ENCODE measurements around the gene IKZF2.

IKZF2 gene

GRCh38 chr2:213188533-213188867 is 37.1 kb upstream of the IKZF2 start:
- Histone ChIP-seq H3K4me2 (ENCODE audit: low read depth, low read length) (no peak overlapping the region), H3K27me3 (replicated peaks; ENCODE audit: insufficient read depth, low read length) (no peaks in the 10 kb centered on the region), H4K20me1 (ENCODE audit: insufficient read depth, low read length) (no peaks in the 10 kb centered on the region), H3K79me2 (ENCODE audit: low read length) (no peaks in the 10 kb centered on the region), H3K9ac (ENCODE audit: low read length) (no peak overlapping the region), H3K36me3 (replicated peaks; ENCODE audit: insufficient read depth, low read length) (no peaks in the 10 kb centered on the region), H3K4me1 (ENCODE audit: low read length) (no peaks in the 10 kb centered on the region), H2AFZ (ENCODE audit: low read length) (no peak overlapping the region), H3F3A (ENCODE audit: insufficient read depth, low read length) (no peaks in the 10 kb centered on the region), H3K4me3 (ENCODE audit: low read length) (no peak overlapping the region), H3K27ac (ENCODE audit: low read length) (no peak overlapping the region), H3K9me3 (replicated peaks; ENCODE audit: insufficient read depth, low read length) (no peaks in the 10 kb centered on the region), H3K9me2 (replicated peaks; ENCODE audit: insufficient read depth, low read length) (no peaks in the 10 kb centered on the region)
- DNase-seq: no peak
- TF ChIP-seq EZH2phosphoT487 (IDR thresholded peaks at IDR 0.05; ENCODE audit: low read length) (no peak), EZH2 (optimal IDR thresholded peaks at IDR 0.05; ENCODE audit: low read depth, low read length) (no peak), CTCF (IDR thresholded peaks at IDR 0.05; ENCODE audit: low read length) (no peak)

DNA sequence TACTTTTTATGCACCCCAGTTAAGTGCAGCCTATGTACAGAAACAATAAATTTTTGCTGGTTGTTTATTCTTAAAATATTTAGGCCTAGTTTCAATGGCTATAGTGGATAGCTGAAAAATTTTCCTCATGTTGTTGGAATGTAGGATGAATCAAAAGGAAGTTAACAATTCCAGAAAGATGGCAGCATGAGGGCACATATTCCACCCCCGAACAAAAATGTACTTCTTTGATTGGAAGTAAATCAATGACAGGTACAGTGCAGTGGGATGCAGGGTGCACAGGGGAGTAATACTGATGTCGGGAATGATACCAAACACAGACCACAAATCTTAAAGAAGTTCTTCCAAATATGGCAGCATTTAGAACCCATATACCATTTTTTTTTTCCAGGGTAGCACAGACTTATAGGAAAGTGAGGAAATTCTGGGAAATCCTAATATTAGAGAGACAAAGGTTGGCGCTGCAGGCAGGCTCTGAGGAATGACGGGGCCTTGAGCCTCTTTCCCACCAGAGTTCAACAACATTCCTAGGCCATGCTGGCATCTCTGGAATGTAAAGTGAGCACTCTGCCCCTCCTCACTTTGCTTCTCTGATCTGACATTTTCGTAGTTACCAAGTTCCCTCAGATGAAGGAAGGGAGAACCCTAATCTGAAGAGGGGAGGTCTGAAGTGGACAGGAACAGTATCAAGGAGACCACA is 36.6 kb upstream of the IKZF2 start:
- Histone ChIP-seq H4K20me1 (ENCODE audit: insufficient read depth, low read length) (no peaks in the 10 kb centered on the region), H3K9me3 (replicated peaks; ENCODE audit: insufficient read depth, low read length) (no peaks in the 10 kb centered on the region), H3K4me1 (ENCODE audit: low read length) (no peaks in the 10 kb centered on the region), H3K27ac (ENCODE audit: low read length) (no peak overlapping the region), H3K79me2 (ENCODE audit: low read length) (no peaks in the 10 kb centered on the region), H3K36me3 (replicated peaks; ENCODE audit: insufficient read depth, low read length) (no peaks in the 10 kb centered on the region), H3K27me3 (replicated peaks; ENCODE audit: insufficient read depth, low read length) (no peaks in the 10 kb centered on the region), H3F3A (ENCODE audit: insufficient read depth, low read length) (no peaks in the 10 kb centered on the region), H3K9me2 (replicated peaks; ENCODE audit: insufficient read depth, low read length) (no peaks in the 10 kb centered on the region), H2AFZ (ENCODE audit: low read length) (no peak overlapping the region), H3K4me3 (ENCODE audit: low read length) (no peak overlapping the region), H3K4me2 (ENCODE audit: low read depth, low read length) (no peak overlapping the region), H3K9ac (ENCODE audit: low read length) (no peak overlapping the region)
- TF ChIP-seq EZH2phosphoT487 (IDR thresholded peaks at IDR 0.05; ENCODE audit: low read length) (no peak), EZH2 (optimal IDR thresholded peaks at IDR 0.05; ENCODE audit: low read depth, low read length) (no peak), CTCF (IDR thresholded peaks at IDR 0.05; ENCODE audit: low read length) (no peak)
- no peak for DNase-seq

DNA sequence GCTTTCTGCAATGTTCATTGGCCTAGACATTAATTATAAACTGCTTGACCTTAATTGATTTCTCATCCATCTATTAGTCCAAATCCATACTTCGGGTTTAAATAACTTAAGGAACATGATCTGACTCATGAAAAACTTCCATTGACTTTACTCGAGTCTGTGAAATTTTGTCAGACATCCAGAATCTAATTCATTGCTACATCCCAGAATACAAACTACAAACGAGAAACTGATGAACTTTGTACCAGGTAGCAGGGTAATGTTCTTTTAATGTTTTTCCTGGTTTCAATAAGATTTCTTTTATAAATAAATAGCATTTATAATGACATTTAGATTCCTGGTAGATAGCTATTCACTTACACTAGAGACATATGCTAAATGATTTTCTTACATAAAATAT is 36.0 kb upstream of the IKZF2 start:
- Histone ChIP-seq H4K20me1 (ENCODE audit: insufficient read depth, low read length) (no peaks in the 10 kb centered on the region), H3F3A (ENCODE audit: insufficient read depth, low read length) (no peaks in the 10 kb centered on the region), H3K4me3 (ENCODE audit: low read length) (no peak overlapping the region), H3K36me3 (replicated peaks; ENCODE audit: insufficient read depth, low read length) (no peaks in the 10 kb centered on the region), H3K27me3 (replicated peaks; ENCODE audit: insufficient read depth, low read length) (no peaks in the 10 kb centered on the region), H2AFZ (ENCODE audit: low read length) (no peak overlapping the region), H3K27ac (ENCODE audit: low read length) (no peak overlapping the region), H3K4me1 (ENCODE audit: low read length) (no peaks in the 10 kb centered on the region), H3K9me2 (replicated peaks; ENCODE audit: insufficient read depth, low read length) (no peaks in the 10 kb centered on the region), H3K9ac (ENCODE audit: low read length) (no peak overlapping the region), H3K79me2 (ENCODE audit: low read length) (no peaks in the 10 kb centered on the region), H3K4me2 (ENCODE audit: low read depth, low read length) (no peak overlapping the region), H3K9me3 (replicated peaks; ENCODE audit: insufficient read depth, low read length) (no peaks in the 10 kb centered on the region)
- no peak for DNase-seq
- TF ChIP-seq CTCF (IDR thresholded peaks at IDR 0.05; ENCODE audit: low read length) (no peak), EZH2 (optimal IDR thresholded peaks at IDR 0.05; ENCODE audit: low read depth, low read length) (no peak), EZH2phosphoT487 (IDR thresholded peaks at IDR 0.05; ENCODE audit: low read length) (no peak)

Data from MM.1S (cell line).